PC-3 (cell line): Measurements from ENCODE around the gene MACROD2. TPM values are rescaled to one million over a fixed set of nuclear protein-coding genes. Genes with fewer than 3 reads are reported as not detected.

Experiments used
- ATAC-seq: fragments of 200-7000 bp; cut with Tn5 transposase; 2 replicates; pipeline ENCODE4 v1.9.1; 2020; ENCODE audit warnings: mild to moderate bottlenecking, moderate library complexity
- BruUV-seq: library from RNA; stranded (reverse); fragments of 400-500 nt; replicated peaks from 2 replicates; lab custom pipeline; 2021; lab: Mats Ljungman, UMichigan
- CTCF ChIA-PET: fragments of 300-600 bp; sonication (Branson Sonifier 250); formaldehyde crosslinking; loops from one replicate; lab custom pipeline; 2022; ENCODE audit warnings: antibody characterized with exemption; lab: Charles Lee
- POLR2A ChIA-PET: fragments of 300-600 bp; sonication (Branson Sonifier 250); formaldehyde crosslinking; loops from one replicate; lab custom pipeline; 2022; ENCODE audit warnings: antibody characterized with exemption; ENCODE audit not compliant: unreplicated experiment; lab: Charles Lee
- DNase-seq: peaks from one replicate; pipeline ENCODE4 v3.0.0-alpha.2; 2015
- H2AFZ ChIP-seq: fragments of 300-600 bp; sonication (generic); 2 replicates; pipeline ENCODE4 v1.6.0; 2016; ENCODE audit warnings: antibody characterized with exemption, low read length
- H3F3A ChIP-seq: fragments of 300-600 bp; sonication (generic); one replicate; pipeline ENCODE4 v1.6.0; 2017; ENCODE audit warnings: antibody characterized with exemption, low read length, control low read depth, mild to moderate bottlenecking; ENCODE audit not compliant: unreplicated experiment
- H3K27ac ChIP-seq: fragments of 300-600 bp; sonication (generic); 2 replicates; pipeline ENCODE4 v1.5.1; 2016; ENCODE audit warnings: mild to moderate bottlenecking, low read length
- H3K27me3 ChIP-seq: fragments of 300-600 bp; sonication (generic); 2 replicates; pipeline ENCODE4 v1.6.1; 2016; ENCODE audit warnings: low read length, mixed read lengths
- H3K36me3 ChIP-seq: fragments of 300-600 bp; sonication (generic); 2 replicates; pipeline ENCODE4 v1.6.1; 2016; ENCODE audit warnings: low read depth, mixed run types, low read length, mixed read lengths
- H3K4me1 ChIP-seq: fragments of 300-600 bp; sonication (generic); 2 replicates; pipeline ENCODE4 v1.5.1; 2016; ENCODE audit warnings: low read length; ENCODE audit not compliant: insufficient read depth
- H3K4me2 ChIP-seq: fragments of 300-600 bp; sonication (generic); 2 replicates; pipeline ENCODE4 v1.6.0; 2016; ENCODE audit warnings: low read length
- H3K4me3 ChIP-seq: fragments of 300-600 bp; sonication (generic); 2 replicates; pipeline ENCODE4 v1.5.1; 2016; ENCODE audit warnings: mild to moderate bottlenecking, low read length, mixed read lengths
- H3K79me2 ChIP-seq: fragments of 300-600 bp; sonication (generic); 2 replicates; pipeline ENCODE4 v1.6.1; 2017; ENCODE audit warnings: low read length, mixed read lengths
- H3K9ac ChIP-seq: fragments of 300-600 bp; sonication (generic); 2 replicates; pipeline ENCODE4 v1.6.0; 2016; ENCODE audit warnings: mild to moderate bottlenecking, low read length
- H3K9me2 ChIP-seq: fragments of 300-600 bp; sonication (generic); replicated peaks from 2 replicates; pipeline ENCODE4 v1.6.1; 2016; ENCODE audit warnings: mixed run types, low read length, mixed read lengths
- H3K9me3 ChIP-seq: fragments of 300-600 bp; sonication (generic); 2 replicates; pipeline ENCODE4 v1.6.1; 2016; ENCODE audit warnings: low read length, mixed read lengths
- H4K20me1 ChIP-seq: fragments of 300-600 bp; sonication (generic); 2 replicates; pipeline ENCODE4 v1.6.1; 2016; ENCODE audit warnings: low read length, mixed read lengths
- CTCF ChIP-seq: fragments of 300-600 bp; sonication (generic); conservative IDR thresholded peaks from 2 replicates; pipeline ENCODE4 v1.5.1; 2017; ENCODE audit warnings: antibody characterized with exemption, low read depth, mild to moderate bottlenecking, low read length
- EZH2 ChIP-seq: fragments of 300-600 bp; sonication (generic); IDR thresholded peaks from one replicate; pipeline ENCODE4 v1.6.1; 2017; ENCODE audit warnings: antibody characterized with exemption, mild to moderate bottlenecking, low read length; ENCODE audit not compliant: unreplicated experiment
- EZH2phosphoT487 ChIP-seq: fragments of 300-600 bp; sonication (generic); IDR thresholded peaks from 2 replicates; pipeline ENCODE4 v1.6.1; 2018; ENCODE audit warnings: mild to moderate bottlenecking, antibody characterized with exemption, low read length, borderline replicate concordance
- intact Hi-C: fragments of 100-400 bp; cut with micrococcal nuclease; formaldehyde crosslinking; loops from 2 replicates; pipeline ENCODE4 v1.9.0; 2023
- total RNA-seq: library from RNA; depleted of rRNA; stranded (reverse); fragments of >200 nt; gene quantifications from 2 replicates; pipeline ENCODE4 v1.2.3, GENCODE V29; 2014

The MACROD2 gene
- total RNA-seq, 1 experiment from 2014 or later, result 3.1 TPM

- POLR2A ChIA-PET, result no interaction called here
- peaks cover 6% of the 10 kb centered on the region; the same call in 1 of the 2 replicates for H3K4me1 ChIP-seq
- CTCF ChIA-PET, result no interaction called here
- no peaks in the 10 kb centered on the region for H4K20me1 ChIP-seq
- H3F3A ChIP-seq, result no peaks in the 10 kb centered on the region
- no peak overlapping the region for H3K4me3 ChIP-seq
- no peaks in the 10 kb centered on the region for H3K27me3 ChIP-seq
- peak; percentile 50; the same call in 1 of the 2 replicates for ATAC-seq
- H3K9me3 ChIP-seq, result no peaks in the 10 kb centered on the region
- no peak overlapping the region for H3K27ac ChIP-seq
- no peaks in the 10 kb centered on the region for H3K36me3 ChIP-seq
- no peaks in the 10 kb centered on the region for H3K79me2 ChIP-seq
- no TSS peak for BruUV-seq
- TF ChIP-seq EZH2 (no peak), EZH2phosphoT487 (no peak), CTCF (no peak)
- peak; percentile 22 for DNase-seq
- H3K9me2 ChIP-seq, result no peaks in the 10 kb centered on the region
- 0 out of 2 replicates have a peak overlapping the region, but pooled peaks have one; percentile 7 for H3K4me2 ChIP-seq
- H2AFZ ChIP-seq, result peak overlapping the region; percentile 25; the same call in 1 of the 2 replicates
- intact Hi-C loops, result no loop called here
- no peak overlapping the region for H3K9ac ChIP-seq
These were observed 427.6 kb downstream of the MACROD2 start for GRCh38 chr20:14422892-14423291.

- ChIA-PET CTCF (interaction anchor here (0.6 kb wide), 1 partner anchor 27 kb away, joined by 3 read pairs; no protein-coding TSS in a partner anchor), POLR2A (no interaction called here)
- no peaks in the 10 kb centered on the region for H3K36me3 ChIP-seq
- H3K9me3 ChIP-seq, result no peaks in the 10 kb centered on the region
- no TSS peak for BruUV-seq
- H3K9me2 ChIP-seq, result no peaks in the 10 kb centered on the region
- no peaks in the 10 kb centered on the region for H4K20me1 ChIP-seq
- DNase-seq (no peak), ATAC-seq (no peak)
- H3K4me3 ChIP-seq, result no peak overlapping the region
- 0 out of 2 replicates have a peak overlapping the region, but pooled peaks have one; percentile 8 for H3K27ac ChIP-seq
- H3K9ac ChIP-seq, result no peak overlapping the region
- no peaks in the 10 kb centered on the region for H3K79me2 ChIP-seq
- no peak overlapping the region for H3K4me2 ChIP-seq
- intact Hi-C loops, result no loop called here
- H3F3A ChIP-seq, result no peaks in the 10 kb centered on the region
- TF ChIP-seq EZH2phosphoT487 (no peak), EZH2 (no peak)
- no peak overlapping the region for H2AFZ ChIP-seq
- H3K4me1 ChIP-seq, result peaks cover 28% of the 10 kb centered on the region
- no peaks in the 10 kb centered on the region for H3K27me3 ChIP-seq
These were observed 436.3 kb downstream of the MACROD2 start for GRCh38 chr20:14431568-14431967.

- Histone ChIP-seq H3K4me3 (no peak overlapping the region), H3K4me2 (no peak overlapping the region), H3K9ac (no peak overlapping the region), H3F3A (no peaks in the 10 kb centered on the region), H3K79me2 (no peaks in the 10 kb centered on the region), H2AFZ (no peak overlapping the region), H3K9me3 (no peaks in the 10 kb centered on the region), H4K20me1 (no peaks in the 10 kb centered on the region), H3K36me3 (no peaks in the 10 kb centered on the region), H3K4me1 (peaks cover 28% of the 10 kb centered on the region), H3K27me3 (no peaks in the 10 kb centered on the region), H3K27ac (peak overlapping the region; percentile 8; the same call in 1 of the 2 replicates), H3K9me2 (no peaks in the 10 kb centered on the region)
- TF ChIP-seq CTCF (no peak), EZH2phosphoT487 (no peak), EZH2 (no peak)
- no TSS peak for BruUV-seq
- DNase-seq (peak; percentile 29), ATAC-seq (peak; percentile 54; the same call in 1 of the 2 replicates)
- ChIA-PET CTCF (interaction anchor here (0.6 kb wide), 1 partner anchor 968 kb away, joined by 3 read pairs; no protein-coding TSS in a partner anchor), POLR2A (no interaction called here)
- intact Hi-C loops, result no loop called here
These were observed 436.8 kb downstream of the MACROD2 start for GRCh38 chr20:14432085-14432484.
